HG03469 (cell line): Measurements from ENCODE around the gene CDH18.

Source experiments
- ATAC-seq: cut with Tn5 transposase; IDR thresholded peaks from one replicate; pipeline ENCODE4 v1.9.1; 2021; ENCODE audit warnings: mild to moderate bottlenecking, moderate library complexity, moderate number of reproducible peaks; ENCODE audit not compliant: unreplicated experiment

The CDH18 gene

GRCh38 chr5:19616701-19617215, 371.2 kb downstream of the CDH18 start:
- no peak for ATAC-seq

DNA sequence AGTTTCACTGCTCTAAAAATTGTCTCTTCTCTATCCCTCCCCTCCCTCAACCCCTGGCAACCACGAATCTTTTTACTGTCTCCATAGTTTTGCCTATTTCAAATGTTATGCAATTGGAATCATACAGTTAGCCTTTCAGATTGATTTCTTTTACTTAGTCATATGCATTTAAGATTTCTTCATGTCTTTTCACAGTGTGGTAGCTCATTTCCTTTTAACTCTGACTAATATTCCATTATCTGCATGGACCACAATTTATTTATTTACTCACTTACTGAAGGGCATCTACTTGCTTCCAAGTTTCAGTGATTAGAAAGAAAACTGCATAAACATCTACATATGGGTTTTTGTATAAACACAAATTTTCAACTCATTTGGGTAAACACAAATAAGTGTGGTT, 372.3 kb downstream of the CDH18 start:
- ATAC-seq = no peak

DNA sequence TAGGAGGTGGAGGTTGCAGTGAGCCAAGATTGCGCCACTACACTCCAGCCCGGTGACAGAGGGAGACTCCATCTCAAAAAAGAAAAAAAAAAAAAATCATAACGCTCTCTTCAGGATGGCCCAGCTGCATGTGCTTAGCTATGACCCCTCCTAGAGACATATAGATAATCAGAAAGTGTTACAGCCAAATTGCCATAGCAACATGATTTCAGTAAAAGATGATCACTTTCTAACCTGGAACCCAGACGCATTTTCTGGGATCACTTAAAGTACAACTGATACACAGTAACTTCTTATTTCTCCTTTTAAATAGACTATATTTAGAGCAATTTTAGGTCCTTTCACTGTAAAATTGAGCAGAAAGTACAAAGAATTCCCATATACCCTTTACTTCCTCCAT, 372.9 kb downstream of the CDH18 start:
- no peak for ATAC-seq

DNA sequence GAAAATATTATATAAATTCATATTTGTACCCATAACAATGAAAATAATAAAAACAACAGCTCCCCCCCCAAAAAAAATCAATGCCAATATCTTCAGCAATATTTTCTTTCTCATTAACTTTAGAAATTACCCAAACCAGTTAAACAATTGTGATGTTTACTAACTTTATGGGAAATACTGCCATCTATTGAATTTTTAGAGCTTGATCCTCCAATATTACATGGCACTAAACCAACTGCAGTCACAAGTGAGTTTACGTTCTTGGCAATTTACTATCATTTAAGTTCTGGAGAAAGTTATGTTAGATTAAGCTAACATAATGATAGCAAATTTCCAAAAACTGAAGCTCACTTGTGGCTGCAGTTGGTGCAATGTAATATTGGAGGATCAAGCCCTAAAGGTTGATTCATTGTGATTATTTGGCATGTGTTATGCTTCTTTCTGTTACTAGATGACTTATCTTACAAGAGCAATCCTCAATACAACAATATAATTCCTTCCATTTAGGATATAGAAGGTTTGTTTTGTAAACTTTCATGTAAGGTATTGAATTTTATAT, 379.5 kb downstream of the CDH18 start:
- no peak for ATAC-seq

- ATAC-seq = no peak
These were observed 382.1 kb downstream of the CDH18 start for GRCh38 chr5:19605846-19606407.

DNA sequence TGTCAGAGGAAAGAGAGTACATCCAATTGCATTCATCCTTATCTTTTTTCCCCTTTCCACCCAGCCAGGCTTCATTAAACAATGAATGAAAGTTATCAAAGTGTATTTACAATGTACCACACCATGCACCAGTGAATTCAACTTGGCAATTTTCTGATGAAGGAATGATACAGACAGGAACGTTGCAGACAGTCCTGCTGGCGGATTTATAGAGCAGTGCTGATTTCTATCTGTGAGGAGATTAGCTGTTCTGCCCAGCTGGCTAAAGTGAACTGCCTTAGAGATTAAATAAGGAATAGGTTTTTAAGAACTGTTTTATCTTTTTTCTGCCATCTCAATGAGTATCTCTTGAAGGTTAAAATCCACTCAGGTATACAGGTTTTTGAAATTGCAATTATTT, 403.9 kb downstream of the CDH18 start:
- ATAC-seq = no peak

- no peak for ATAC-seq
These were observed 410.1 kb downstream of the CDH18 start for GRCh38 chr5:19577882-19578281.

GRCh38 chr5:19568004-19568403, 420.0 kb downstream of the CDH18 start:
- no peak for ATAC-seq

DNA sequence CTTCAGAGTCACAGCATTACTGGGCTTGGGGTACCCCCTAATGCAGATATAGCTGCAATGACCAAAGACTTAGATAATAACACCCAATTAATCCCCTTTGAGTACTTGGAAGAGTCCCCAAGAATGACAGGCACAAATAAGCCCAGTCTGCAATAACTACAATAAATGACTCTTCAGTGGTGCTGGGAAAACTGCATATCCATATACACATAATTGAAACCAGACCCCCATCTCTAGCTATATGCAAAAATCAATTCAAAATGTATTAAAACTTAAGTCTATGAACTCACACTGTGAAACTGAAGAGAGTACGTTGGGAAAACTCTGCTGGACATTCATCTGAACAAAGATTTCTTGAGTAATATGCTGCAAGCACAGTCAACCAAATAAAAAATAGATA, 422.5 kb downstream of the CDH18 start:
- no peak for ATAC-seq

DNA sequence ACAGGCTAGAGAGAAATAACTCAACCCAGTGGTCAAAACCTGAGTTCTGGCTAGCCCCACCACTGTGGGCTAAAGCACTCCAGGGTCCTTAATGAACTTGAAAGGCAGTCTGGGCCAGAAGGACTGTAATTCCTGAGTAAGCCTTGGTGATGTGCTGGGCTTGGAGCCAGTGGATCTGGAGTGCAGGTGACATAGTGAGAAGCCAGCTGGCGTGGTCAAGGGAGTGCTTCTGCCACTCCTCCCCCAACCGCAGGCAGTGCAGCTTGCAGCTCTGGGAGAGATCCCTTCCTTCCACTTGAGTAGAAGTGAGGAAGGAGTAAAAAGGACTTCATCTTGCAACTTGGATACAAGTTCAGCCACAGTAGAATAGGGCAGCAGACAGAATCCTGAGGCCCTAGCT, 424.0 kb downstream of the CDH18 start:
- no peak for ATAC-seq

DNA sequence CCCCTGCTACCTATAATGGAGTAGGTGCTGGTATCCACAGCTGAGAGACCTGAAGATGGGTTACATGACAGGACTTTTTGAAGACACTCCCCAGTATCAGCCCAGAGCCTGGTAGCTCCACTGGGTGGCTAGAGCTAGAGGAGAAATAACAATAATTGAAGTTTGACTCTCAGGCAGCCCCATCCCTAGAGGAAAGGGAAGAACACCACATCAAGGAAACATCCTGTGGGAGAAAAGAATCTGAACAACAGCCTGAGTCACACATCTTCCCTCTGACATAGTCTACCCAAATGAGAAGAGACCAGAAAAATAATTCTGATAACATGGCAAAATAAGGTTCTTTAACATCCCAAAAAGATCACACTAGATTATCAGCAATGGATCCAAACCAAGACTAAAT, 432.1 kb downstream of the CDH18 start:
- no peak for ATAC-seq

GRCh38 chr5:19555436-19555835, 432.6 kb downstream of the CDH18 start:
- ATAC-seq = no peak

- no peak for ATAC-seq
These were observed 433.5 kb downstream of the CDH18 start for GRCh38 chr5:19554524-19554923.

DNA sequence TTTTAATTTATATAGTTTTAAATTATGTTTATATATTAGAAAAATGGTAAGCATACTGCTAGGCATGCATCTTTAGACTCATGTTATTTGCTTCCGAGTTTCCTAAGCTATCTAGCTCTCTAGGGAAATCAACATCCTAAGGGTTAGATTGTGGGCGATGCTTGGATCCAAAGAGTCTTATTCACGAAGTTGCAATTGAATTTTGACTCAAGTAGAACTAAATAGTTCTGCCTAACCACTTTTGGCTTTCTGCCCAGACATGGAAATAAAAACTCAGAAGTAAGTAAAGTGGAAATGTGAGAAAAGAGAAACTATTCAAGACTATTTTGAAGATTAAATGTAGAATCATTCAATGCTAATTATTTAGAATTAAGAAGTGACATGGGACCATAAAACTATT, 440.4 kb downstream of the CDH18 start:
- no peak for ATAC-seq

GRCh38 chr5:19546521-19546920, 441.5 kb downstream of the CDH18 start:
- no peak for ATAC-seq

DNA sequence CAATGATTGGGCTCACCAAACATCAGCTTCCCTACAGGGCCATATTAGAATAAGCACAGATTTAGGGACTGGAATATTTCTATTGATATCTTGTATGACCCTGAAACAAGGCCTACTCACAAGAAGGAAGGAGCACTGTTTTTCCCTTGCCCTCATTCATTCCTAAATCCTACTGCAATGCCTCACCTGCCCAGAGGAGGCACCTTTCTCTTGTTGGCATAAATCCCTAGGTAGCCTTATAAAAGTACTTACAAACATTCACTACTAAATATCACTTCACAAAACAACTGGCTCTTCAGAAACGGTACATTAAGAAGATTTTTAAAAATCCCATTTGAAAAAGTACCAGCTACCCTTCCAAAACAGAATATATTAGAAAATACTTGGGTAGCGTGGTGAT, 449.4 kb downstream of the CDH18 start:
- no peak for ATAC-seq

DNA sequence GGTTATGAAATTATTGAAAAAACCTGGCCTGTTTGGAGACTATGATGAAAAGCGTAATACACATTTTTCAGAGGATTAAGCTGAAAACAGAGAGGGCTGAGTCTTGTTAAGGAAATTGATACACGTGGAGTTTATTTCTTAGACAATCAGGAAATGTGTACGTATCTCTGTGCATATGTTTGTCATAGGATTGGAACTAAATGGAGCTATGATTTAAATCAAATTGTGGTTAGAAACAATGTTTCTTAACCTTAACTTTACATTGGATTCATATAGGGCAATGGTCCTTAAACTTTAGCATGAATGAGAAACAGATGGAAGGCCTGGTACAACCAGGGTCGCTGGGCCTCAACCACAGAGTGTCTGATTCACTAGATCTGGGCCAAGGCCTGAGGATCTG, 451.6 kb downstream of the CDH18 start:
- ATAC-seq = no peak

DNA sequence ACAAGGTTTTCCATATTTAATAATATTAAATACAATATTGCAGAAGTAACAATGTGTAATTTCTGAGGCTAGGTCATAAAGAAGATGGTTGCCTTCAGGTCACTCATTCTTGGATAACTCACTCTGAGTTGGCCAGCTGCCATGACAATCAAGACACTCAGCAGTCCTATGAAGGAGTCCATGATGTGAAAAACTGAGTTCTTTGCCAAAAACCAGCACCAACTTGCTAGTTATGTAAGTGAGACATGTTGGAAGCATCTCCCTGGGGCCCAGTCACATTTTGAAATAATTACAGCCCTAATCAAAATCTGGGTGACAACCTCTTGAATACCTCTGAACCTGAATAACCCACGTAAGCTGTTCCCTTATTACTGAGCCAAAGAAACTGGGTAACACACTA, 453.2 kb downstream of the CDH18 start:
- no peak for ATAC-seq

DNA sequence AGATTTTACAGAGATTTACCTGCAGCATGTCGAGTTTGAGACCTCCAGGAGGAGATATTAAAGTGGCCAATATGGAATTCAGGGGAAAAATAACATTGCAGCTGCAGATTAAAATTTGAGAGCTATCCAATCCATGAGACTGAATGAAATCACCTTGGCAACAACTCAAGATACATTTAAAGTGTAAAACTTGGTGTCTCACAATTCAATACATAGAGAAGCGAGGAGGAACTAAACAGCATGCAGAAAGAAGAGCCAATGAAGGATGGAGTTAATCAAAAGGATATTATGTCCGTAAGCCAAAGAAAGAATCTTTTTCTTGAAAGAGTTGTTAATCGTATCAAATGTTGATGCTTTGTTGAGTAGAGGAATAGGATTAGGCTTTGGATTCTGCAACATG, 455.1 kb downstream of the CDH18 start:
- ATAC-seq = no peak

DNA sequence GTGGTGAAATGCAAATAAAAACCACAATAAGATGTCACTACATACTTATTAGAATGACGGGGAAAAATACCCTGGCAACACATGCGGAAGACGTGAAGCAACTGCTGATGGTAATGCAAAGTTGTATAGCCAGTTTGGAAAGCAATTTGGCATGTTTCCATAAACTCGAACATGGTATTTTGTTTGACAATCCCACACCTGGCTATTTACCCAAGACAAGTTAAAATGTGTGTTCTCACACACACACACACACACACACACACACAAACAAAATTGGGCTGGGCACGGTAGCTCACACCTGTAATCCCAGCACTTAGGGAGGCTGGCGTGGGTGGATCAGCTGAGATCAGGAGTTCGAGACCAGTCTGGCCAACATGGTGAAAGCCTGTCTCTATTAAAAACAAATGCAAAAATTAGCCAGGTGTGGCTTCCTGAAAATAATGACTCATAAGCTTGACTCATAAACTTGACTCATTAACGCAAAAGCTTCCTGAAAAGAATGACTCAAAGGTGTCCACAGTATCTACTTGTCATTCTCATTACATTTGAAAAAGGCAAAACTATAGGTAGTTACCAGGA, 456.5 kb downstream of the CDH18 start:
- ATAC-seq = no peak

DNA sequence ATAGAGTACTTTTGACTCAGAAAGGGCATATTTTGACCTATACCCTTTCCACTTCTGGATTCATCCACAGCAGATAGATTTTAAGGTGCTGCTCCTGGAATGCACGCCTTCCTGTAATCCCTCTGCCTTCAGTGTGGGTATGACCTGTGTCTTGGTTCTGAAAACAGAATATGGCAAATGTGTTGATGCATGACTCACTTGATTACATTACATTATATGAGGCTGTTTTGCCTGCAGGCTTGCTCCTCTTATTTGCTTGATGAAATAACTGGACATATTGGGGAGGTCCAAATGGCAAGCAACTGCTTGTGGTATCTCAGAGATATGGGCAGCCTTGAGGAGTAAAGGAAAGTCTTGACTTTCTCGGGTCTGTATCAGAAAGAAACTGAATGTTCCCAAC, 468.6 kb downstream of the CDH18 start:
- no peak for ATAC-seq

DNA sequence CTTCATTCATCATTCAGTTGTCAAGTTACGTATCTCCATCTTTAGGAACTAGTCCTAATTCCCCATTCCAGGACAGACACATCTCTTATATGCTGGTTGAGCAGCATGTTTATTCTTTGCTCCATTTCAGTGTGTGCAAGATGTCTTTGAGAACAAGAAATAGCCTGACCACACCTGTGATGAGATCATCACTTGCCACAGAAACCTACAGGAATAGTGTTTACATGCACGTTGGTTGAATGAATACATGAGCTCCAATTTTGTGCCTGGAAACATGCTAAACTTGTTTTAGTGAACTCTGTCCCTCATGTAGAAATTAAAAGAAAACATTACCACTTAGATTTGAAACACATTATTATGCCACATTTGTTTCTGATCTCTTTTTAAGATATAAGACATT, 489.1 kb downstream of the CDH18 start:
- ATAC-seq = no peak
